Transverse colon (tissue), 1 donor: Measurements from ENCODE around the gene CPS1.

Experiments used
- EP300 ChIP-seq: sonication (generic); formaldehyde crosslinking; IDR thresholded peaks from one replicate; pipeline ENCODE4 v1.6.1; 2017; ENCODE audit warnings: antibody characterized with exemption, low read depth
- POLR2A ChIP-seq: fragments of 450-650 bp; IDR thresholded peaks from one replicate; pipeline ENCODE4 v1.6.1; 2016; ENCODE audit warnings: antibody characterized with exemption, mild to moderate bottlenecking, moderate library complexity

DNA sequence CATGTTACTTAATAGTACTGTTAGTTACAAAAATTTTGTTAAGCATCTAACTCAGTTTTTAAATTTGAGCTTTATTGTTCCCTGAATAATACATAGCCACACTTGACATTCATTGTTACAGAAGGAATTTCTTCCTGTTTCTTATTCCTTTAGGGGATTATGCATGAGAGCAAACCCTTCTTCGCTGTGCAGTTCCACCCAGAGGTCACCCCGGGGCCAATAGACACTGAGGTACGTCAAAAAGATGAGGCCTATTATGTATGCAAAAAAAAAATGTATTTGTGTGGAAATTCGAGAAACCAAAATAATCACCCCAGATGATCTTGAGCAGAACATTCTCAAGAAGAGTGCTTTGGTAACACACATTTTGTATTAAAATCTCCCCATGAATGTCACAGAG, 36.3 kb downstream of the CPS1 start:
- no peak for TF ChIP-seq EP300
- TF ChIP-seq POLR2A = no peak
